RWPE2 (cell line): Measurements from ENCODE around the gene MSMP.

Source experiments
- ATAC-seq: fragments of 200-7000 bp; cut with Tn5 transposase; 3 replicates; pipeline ENCODE4 v1.9.1; 2021; ENCODE audit warnings: low read depth
- DNase-seq: peaks from one replicate; pipeline ENCODE4 v3.0.0-alpha.2; 2020; ENCODE audit warnings: low spot score
- H3K27ac ChIP-seq: fragments of 450-650 bp; 2 replicates; pipeline ENCODE4 v1.5.1; 2017; ENCODE audit warnings: mild to moderate bottlenecking; ENCODE audit not compliant: poor library complexity, severe bottlenecking
- H3K27me3 ChIP-seq: fragments of 250-450 bp; sonication (Bioruptor Pico); 2 replicates; pipeline ENCODE4 v1.5.1; 2021; ENCODE audit warnings: mild to moderate bottlenecking, moderate library complexity; ENCODE audit not compliant: insufficient read depth, poor library complexity, severe bottlenecking
- H3K36me3 ChIP-seq: fragments of 250-450 bp; sonication (Bioruptor Pico); 2 replicates; pipeline ENCODE4 v1.5.1; 2020; ENCODE audit warnings: low read depth, mild to moderate bottlenecking, moderate library complexity
- H3K4me1 ChIP-seq: fragments of 250-450 bp; sonication (Bioruptor Pico); 2 replicates; pipeline ENCODE4 v1.5.1; 2021; ENCODE audit warnings: mild to moderate bottlenecking, moderate library complexity; ENCODE audit not compliant: insufficient read depth, poor library complexity, severe bottlenecking
- H3K4me3 ChIP-seq: fragments of 250-450 bp; sonication (Bioruptor Pico); 2 replicates; pipeline ENCODE4 v1.5.1; 2021; ENCODE audit warnings: mild to moderate bottlenecking, moderate library complexity; ENCODE audit not compliant: severe bottlenecking
- H3K9me3 ChIP-seq: fragments of 250-450 bp; sonication (Bioruptor Pico); 2 replicates; pipeline ENCODE4 v1.5.1; 2021; ENCODE audit warnings: mild to moderate bottlenecking, moderate library complexity; ENCODE audit not compliant: severe bottlenecking
- CTCF ChIP-seq: fragments of 450-650 bp; IDR thresholded peaks from one replicate; pipeline ENCODE4 v1.5.1; 2017; ENCODE audit warnings: mild to moderate bottlenecking, moderate library complexity; ENCODE audit not compliant: poor library complexity, severe bottlenecking

MSMP gene

DNA sequence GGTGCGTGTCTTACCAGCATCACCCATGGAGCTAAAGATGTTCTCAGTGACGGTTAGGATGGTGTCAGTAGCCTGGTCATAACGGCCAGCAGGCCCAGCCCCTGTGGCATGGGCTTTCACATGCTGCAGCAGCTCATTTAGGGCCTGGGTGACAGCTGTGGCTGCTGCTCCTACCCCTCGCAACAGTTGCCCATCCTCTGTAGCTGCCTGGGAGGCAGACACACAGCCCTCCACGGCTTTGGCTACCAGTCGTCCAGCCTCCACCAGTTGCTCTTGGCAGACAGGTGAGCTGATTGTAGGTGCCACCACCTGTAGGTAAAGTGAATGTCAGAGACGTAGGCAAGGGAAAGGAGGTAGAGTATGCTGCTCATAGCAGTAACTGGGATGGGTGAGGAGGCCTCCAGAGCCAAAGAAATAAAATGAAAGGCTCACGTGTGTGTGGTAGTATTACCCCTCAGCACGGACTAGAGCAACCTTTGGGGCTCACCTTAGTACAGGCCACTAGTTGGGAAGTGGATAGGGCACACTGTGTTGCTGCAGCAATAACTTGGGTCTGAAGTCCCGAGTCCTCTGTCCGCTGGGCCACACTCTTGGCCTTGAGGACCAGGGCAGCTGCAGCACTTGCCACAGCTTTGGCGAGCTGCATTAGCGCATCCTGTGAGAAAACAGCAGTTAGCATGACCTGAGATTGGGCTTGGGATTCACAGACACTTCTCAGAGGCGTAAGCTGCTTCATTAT lies 36.8 kb downstream of the MSMP start:
- DNase-seq = no peak
- Histone ChIP-seq H3K27me3 (no peaks in the 10 kb centered on the region), H3K4me3 (no peak overlapping the region), H3K36me3 (peaks cover 93% of the 10 kb centered on the region), H3K4me1 (no peaks in the 10 kb centered on the region), H3K27ac (no peak overlapping the region), H3K9me3 (no peaks in the 10 kb centered on the region)
- no peak for TF ChIP-seq CTCF
- no peak for ATAC-seq

DNA sequence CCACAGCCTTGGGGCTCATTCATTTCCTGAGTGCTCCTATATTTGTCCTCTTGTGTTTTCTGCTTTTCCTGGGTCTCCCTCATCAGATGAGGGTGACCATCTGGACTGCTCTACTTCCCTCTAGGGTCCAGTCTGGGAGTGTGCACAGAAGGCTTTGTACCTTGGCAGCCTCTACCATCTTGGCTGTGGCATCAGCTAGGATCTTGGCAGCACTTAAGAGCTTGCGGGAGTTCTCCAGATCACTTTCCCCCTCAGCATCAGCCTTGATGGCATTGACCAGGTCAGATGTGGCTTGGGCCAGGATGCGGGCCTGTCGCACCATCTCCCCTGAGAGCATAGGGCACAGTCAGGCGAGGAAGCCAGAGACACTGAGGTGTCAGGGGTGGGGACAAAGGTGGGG lies 37.8 kb downstream of the MSMP start:
- no peak for DNase-seq
- H3K9me3 ChIP-seq = no peaks in the 10 kb centered on the region
- H3K36me3 ChIP-seq = peaks cover 93% of the 10 kb centered on the region
- H3K27ac ChIP-seq = no peak overlapping the region
- no peaks in the 10 kb centered on the region for H3K4me1 ChIP-seq
- H3K27me3 ChIP-seq = no peaks in the 10 kb centered on the region
- H3K4me3 ChIP-seq = no peak overlapping the region
- TF ChIP-seq CTCF = no peak
- no peak for ATAC-seq

GRCh38 chr9:35714579-35715252 lies 39.4 kb downstream of the MSMP start:
- no peak for ATAC-seq
- H3K27me3 ChIP-seq = no peaks in the 10 kb centered on the region
- no peaks in the 10 kb centered on the region for H3K9me3 ChIP-seq
- peaks cover 89% of the 10 kb centered on the region for H3K36me3 ChIP-seq
- no peak for TF ChIP-seq CTCF
- H3K4me1 ChIP-seq = no peaks in the 10 kb centered on the region
- no peak for DNase-seq
- no peak overlapping the region for H3K27ac ChIP-seq
- no peak overlapping the region for H3K4me3 ChIP-seq

- DNase-seq = no peak
- H3K4me1 ChIP-seq = no peaks in the 10 kb centered on the region
- ATAC-seq = no peak
- peaks cover 88% of the 10 kb centered on the region for H3K36me3 ChIP-seq
- no peak overlapping the region for H3K4me3 ChIP-seq
- no peaks in the 10 kb centered on the region for H3K27me3 ChIP-seq
- TF ChIP-seq CTCF = no peak
- H3K27ac ChIP-seq = no peak overlapping the region
- no peaks in the 10 kb centered on the region for H3K9me3 ChIP-seq
Observed at GRCh38 chr9:35714123-35714522, 40.0 kb downstream of the MSMP start.

DNA sequence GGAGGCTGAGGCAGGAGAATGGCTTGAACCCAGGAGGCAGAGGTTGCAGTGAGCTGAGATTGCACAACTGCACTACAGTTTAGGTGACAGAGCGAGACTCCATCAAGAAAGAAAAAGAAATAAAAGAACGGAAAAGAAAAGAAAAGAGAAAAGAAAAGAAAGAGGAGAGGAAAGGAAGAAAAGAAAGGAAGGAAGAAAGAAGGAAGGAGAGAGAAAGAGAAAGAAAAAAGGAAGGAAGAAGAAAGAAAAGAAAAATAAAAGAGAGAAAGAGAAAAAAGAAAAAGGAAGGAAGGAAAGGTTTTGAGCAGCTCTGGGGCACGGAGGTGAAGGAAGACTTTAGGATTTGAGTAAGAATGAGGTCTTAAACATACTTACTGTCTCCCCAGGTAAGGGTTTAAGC lies 40.5 kb downstream of the MSMP start:
- Histone ChIP-seq H3K4me3 (no peak overlapping the region), H3K27ac (no peak overlapping the region), H3K27me3 (no peaks in the 10 kb centered on the region), H3K4me1 (no peaks in the 10 kb centered on the region), H3K36me3 (peaks cover 88% of the 10 kb centered on the region), H3K9me3 (no peaks in the 10 kb centered on the region)
- no peak for DNase-seq
- no peak for ATAC-seq
- no peak for TF ChIP-seq CTCF
